SK-N-SH treated with all-trans-retinoic acid at 6 μM for 48 hours (cell line): ENCODE results near the gene SPINK2.

Source experiments
- ATAC-seq: fragments of 200-7000 bp; cut with Tn5 transposase; 3 replicates; pipeline ENCODE4 v1.9.1; 2020; ENCODE audit warnings: mild to moderate bottlenecking, moderate library complexity
- ARNTL ChIP-seq: fragments of 450-650 bp; formaldehyde crosslinking; IDR thresholded peaks from 2 replicates; pipeline ENCODE4 v1.5.0; 2020; ENCODE audit warnings: low read depth, mild to moderate bottlenecking, moderate library complexity, borderline replicate concordance
- BACH2 ChIP-seq: fragments of 250-450 bp; sonication (Bioruptor Pico); IDR thresholded peaks from 2 replicates; pipeline ENCODE4 v1.9.0; 2021; ENCODE audit warnings: mild to moderate bottlenecking, borderline replicate concordance
- CSRNP3 ChIP-seq: fragments of 250-450 bp; sonication (Bioruptor Pico); IDR thresholded peaks from 2 replicates; pipeline ENCODE4 v1.5.1; 2021; ENCODE audit warnings: mild to moderate bottlenecking, moderate library complexity
- ESRRG ChIP-seq: fragments of 250-450 bp; sonication (Bioruptor Pico); IDR thresholded peaks from 2 replicates; pipeline ENCODE4 v1.6.1; 2021; ENCODE audit warnings: mild to moderate bottlenecking
- GLIS3 ChIP-seq: fragments of 250-450 bp; sonication (Bioruptor Pico); IDR thresholded peaks from 2 replicates; pipeline ENCODE4 v1.5.0; 2020; ENCODE audit warnings: mild to moderate bottlenecking, moderate library complexity
- ISL1 ChIP-seq: fragments of 250-450 bp; sonication (Bioruptor Pico); IDR thresholded peaks from 2 replicates; pipeline ENCODE4 v2.1.2; 2022; ENCODE audit warnings: mild to moderate bottlenecking, moderate library complexity
- OSR1 ChIP-seq: fragments of 250-450 bp; sonication (Bioruptor Pico); IDR thresholded peaks from 2 replicates; pipeline ENCODE4 v1.8.0; 2022; ENCODE audit warnings: moderate library complexity, mild to moderate bottlenecking, inconsistent platforms
- PATZ1 ChIP-seq: fragments of 250-450 bp; sonication (Bioruptor Pico); IDR thresholded peaks from 2 replicates; pipeline ENCODE4 v1.8.0; 2020; ENCODE audit warnings: mild to moderate bottlenecking, moderate library complexity, borderline replicate concordance
- PPARA ChIP-seq: fragments of 250-450 bp; sonication (Bioruptor Pico); IDR thresholded peaks from 2 replicates; pipeline ENCODE4 v1.5.0; 2020; ENCODE audit warnings: mild to moderate bottlenecking, borderline replicate concordance
- RARB ChIP-seq: fragments of 250-450 bp; sonication (Bioruptor Pico); IDR thresholded peaks from 2 replicates; pipeline ENCODE4 v1.8.0; 2021; ENCODE audit warnings: mild to moderate bottlenecking, moderate library complexity
- SNAI2 ChIP-seq: fragments of 250-450 bp; sonication (Bioruptor Pico); IDR thresholded peaks from 2 replicates; pipeline ENCODE4 v1.5.0; 2020; ENCODE audit warnings: mild to moderate bottlenecking, moderate library complexity
- TCF4 ChIP-seq: fragments of 250-450 bp; sonication (Bioruptor Pico); IDR thresholded peaks from 2 replicates; pipeline ENCODE4 v1.8.0; 2021; ENCODE audit warnings: mild to moderate bottlenecking, moderate library complexity, borderline replicate concordance
- TOX ChIP-seq: fragments of 250-450 bp; sonication (Bioruptor Pico); IDR thresholded peaks from 2 replicates; pipeline ENCODE4 v1.8.0; 2021; ENCODE audit warnings: mild to moderate bottlenecking, moderate library complexity, borderline replicate concordance
- TSHZ2 ChIP-seq: fragments of 250-450 bp; sonication (Bioruptor Pico); IDR thresholded peaks from 2 replicates; pipeline ENCODE4 v1.5.0; 2020; ENCODE audit warnings: mild to moderate bottlenecking, moderate library complexity
- ZC3H10 ChIP-seq: fragments of 250-450 bp; sonication (Bioruptor Pico); IDR thresholded peaks from 2 replicates; pipeline ENCODE4 v1.5.1; 2021; ENCODE audit warnings: mild to moderate bottlenecking, moderate library complexity
- ZFP3 ChIP-seq: fragments of 250-450 bp; sonication (Bioruptor Pico); IDR thresholded peaks from 2 replicates; pipeline ENCODE4 v1.5.0; 2020; ENCODE audit warnings: mild to moderate bottlenecking, moderate library complexity
- ZFP30 ChIP-seq: fragments of 450-650 bp; formaldehyde crosslinking; IDR thresholded peaks from 2 replicates; pipeline ENCODE4 v1.5.0; 2022; ENCODE audit warnings: mild to moderate bottlenecking, moderate library complexity
- ZNF565 ChIP-seq: fragments of 450-650 bp; formaldehyde crosslinking; conservative IDR thresholded peaks from 2 replicates; pipeline ENCODE4 v1.5.0; 2020; ENCODE audit warnings: low read depth, mild to moderate bottlenecking, moderate library complexity
- ZNF70 ChIP-seq: fragments of 450-650 bp; formaldehyde crosslinking; IDR thresholded peaks from 2 replicates; pipeline ENCODE4 v1.5.0; 2020; ENCODE audit warnings: mild to moderate bottlenecking, moderate library complexity
- ZNF8 ChIP-seq: fragments of 450-650 bp; formaldehyde crosslinking; IDR thresholded peaks from 2 replicates; pipeline ENCODE4 v1.5.0; 2020; ENCODE audit warnings: mild to moderate bottlenecking, moderate library complexity
- TF ChIP-seq, protein P1 (sequence below): fragments of 250-450 bp; sonication (Bioruptor Pico); IDR thresholded peaks from 2 replicates; pipeline ENCODE4 v1.5.1; 2020; ENCODE audit warnings: low read depth, mild to moderate bottlenecking, moderate library complexity
- TF ChIP-seq, protein P2 (sequence below): fragments of 250-450 bp; sonication (Bioruptor Pico); IDR thresholded peaks from 2 replicates; pipeline ENCODE4 v1.8.0; 2021; ENCODE audit warnings: low read depth, mild to moderate bottlenecking, moderate library complexity, borderline replicate concordance

Gene SPINK2

GRCh38 chr4:56818797-56819196 lies 2.7 kb downstream of the SPINK2 start:
- no peak for TF ChIP-seq GLIS3 (CRISPR knock-in tag)
- TF ChIP-seq TOX (CRISPR knock-in tag) = no peak
- no peak for TF ChIP-seq OSR1 (CRISPR knock-in tag)
- no peak for TF ChIP-seq TCF4 (CRISPR knock-in tag)
- no peak for TF ChIP-seq ZC3H10 (CRISPR knock-in tag)
- TF ChIP-seq ISL1 = no peak
- no peak for TF ChIP-seq ZNF8 (CRISPR knock-in tag)
- no peak for TF ChIP-seq ZFP3 (CRISPR knock-in tag)
- TF ChIP-seq ARNTL (CRISPR knock-in tag) = no peak
- TF ChIP-seq, protein P1, sequence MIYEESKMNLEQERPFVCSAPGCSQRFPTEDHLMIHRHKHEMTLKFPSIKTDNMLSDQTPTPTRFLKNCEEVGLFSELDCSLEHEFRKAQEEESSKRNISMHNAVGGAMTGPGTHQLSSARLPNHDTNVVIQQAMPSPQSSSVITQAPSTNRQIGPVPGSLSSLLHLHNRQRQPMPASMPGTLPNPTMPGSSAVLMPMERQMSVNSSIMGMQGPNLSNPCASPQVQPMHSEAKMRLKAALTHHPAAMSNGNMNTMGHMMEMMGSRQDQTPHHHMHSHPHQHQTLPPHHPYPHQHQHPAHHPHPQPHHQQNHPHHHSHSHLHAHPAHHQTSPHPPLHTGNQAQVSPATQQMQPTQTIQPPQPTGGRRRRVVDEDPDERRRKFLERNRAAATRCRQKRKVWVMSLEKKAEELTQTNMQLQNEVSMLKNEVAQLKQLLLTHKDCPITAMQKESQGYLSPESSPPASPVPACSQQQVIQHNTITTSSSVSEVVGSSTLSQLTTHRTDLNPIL (CRISPR knock-in tag) = no peak
- TF ChIP-seq ZNF565 (CRISPR knock-in tag) = no peak
- no peak for TF ChIP-seq ZNF70 (CRISPR knock-in tag)
- no peak for TF ChIP-seq RARB (CRISPR knock-in tag)
- no peak for TF ChIP-seq SNAI2 (CRISPR knock-in tag)
- no peak for TF ChIP-seq CSRNP3
- no peak for TF ChIP-seq ESRRG (CRISPR knock-in tag)
- no peak for TF ChIP-seq BACH2 (CRISPR knock-in tag)
- no peak for TF ChIP-seq PATZ1
- no peak for TF ChIP-seq PPARA (CRISPR knock-in tag)
- ATAC-seq = no peak

- no peak for ATAC-seq
- TF ChIP-seq RARB (CRISPR knock-in tag) (no peak), ZNF70 (CRISPR knock-in tag) (no peak), SNAI2 (CRISPR knock-in tag) (no peak), ZFP30 (CRISPR knock-in tag) (no peak), ZNF8 (CRISPR knock-in tag) (no peak), ARNTL (CRISPR knock-in tag) (no peak), ESRRG (CRISPR knock-in tag) (no peak), TOX (CRISPR knock-in tag) (no peak), TSHZ2 (CRISPR knock-in tag) (no peak), CSRNP3 (no peak), ZNF565 (CRISPR knock-in tag) (no peak), ZFP3 (CRISPR knock-in tag) (no peak), OSR1 (CRISPR knock-in tag) (no peak), TCF4 (CRISPR knock-in tag) (no peak)
- TF ChIP-seq, protein P1 (CRISPR knock-in tag) = no peak
- TF ChIP-seq, protein P2, sequence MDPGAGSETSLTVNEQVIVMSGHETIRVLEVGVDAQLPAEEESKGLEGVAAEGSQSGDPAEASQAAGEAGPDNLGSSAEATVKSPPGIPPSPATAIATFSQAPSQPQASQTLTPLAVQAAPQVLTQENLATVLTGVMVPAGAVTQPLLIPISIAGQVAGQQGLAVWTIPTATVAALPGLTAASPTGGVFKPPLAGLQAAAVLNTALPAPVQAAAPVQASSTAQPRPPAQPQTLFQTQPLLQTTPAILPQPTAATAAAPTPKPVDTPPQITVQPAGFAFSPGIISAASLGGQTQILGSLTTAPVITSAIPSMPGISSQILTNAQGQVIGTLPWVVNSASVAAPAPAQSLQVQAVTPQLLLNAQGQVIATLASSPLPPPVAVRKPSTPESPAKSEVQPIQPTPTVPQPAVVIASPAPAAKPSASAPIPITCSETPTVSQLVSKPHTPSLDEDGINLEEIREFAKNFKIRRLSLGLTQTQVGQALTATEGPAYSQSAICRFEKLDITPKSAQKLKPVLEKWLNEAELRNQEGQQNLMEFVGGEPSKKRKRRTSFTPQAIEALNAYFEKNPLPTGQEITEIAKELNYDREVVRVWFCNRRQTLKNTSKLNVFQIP (CRISPR knock-in tag) = no peak
Measured at GRCh38 chr4:56817840-56818491, 3.5 kb downstream of the SPINK2 start.
